Nephron (organoid): Measurements from ENCODE around the gene FES.

Experiments
- H3K27ac Mint-ChIP-seq, 3 experiments: 2 replicates each; pipeline ENCODE4 v1.8.0; 2020; ENCODE audit warnings: mixed read lengths in 3 of 3, mild to moderate bottlenecking in 2 of 3, moderate library complexity in 1 of 3
- H3K27me3 Mint-ChIP-seq: 2 replicates; pipeline ENCODE4 v1.8.0; 2021; ENCODE audit warnings: low read depth, mild to moderate bottlenecking, moderate library complexity, mixed read lengths
- H3K36me3 Mint-ChIP-seq: 2 replicates; pipeline ENCODE4 v1.8.0; 2020; ENCODE audit warnings: low read depth, mixed read lengths
- H3K4me1 Mint-ChIP-seq: 2 replicates; pipeline ENCODE4 v1.8.0; 2020; ENCODE audit warnings: mixed read lengths
- H3K4me3 Mint-ChIP-seq, 3 experiments: 2 replicates each; pipeline ENCODE4 v1.8.0; 2020; ENCODE audit warnings: mild to moderate bottlenecking in 3 of 3, mixed read lengths in 3 of 3, moderate library complexity in 2 of 3
- H3K9me3 Mint-ChIP-seq: 2 replicates; pipeline ENCODE4 v1.8.0; 2020; ENCODE audit warnings: mixed read lengths
- TF ChIP-seq, protein P1 (sequence below), 3 experiments: fragments of 200-600 bp; sonication (generic); IDR thresholded peaks; one replicate each; pipeline ENCODE4 v1.5.0; 2021; ENCODE audit warnings: antibody characterized with exemption in 3 of 3; ENCODE audit not compliant: unreplicated experiment in 3 of 3

Gene FES

DNA sequence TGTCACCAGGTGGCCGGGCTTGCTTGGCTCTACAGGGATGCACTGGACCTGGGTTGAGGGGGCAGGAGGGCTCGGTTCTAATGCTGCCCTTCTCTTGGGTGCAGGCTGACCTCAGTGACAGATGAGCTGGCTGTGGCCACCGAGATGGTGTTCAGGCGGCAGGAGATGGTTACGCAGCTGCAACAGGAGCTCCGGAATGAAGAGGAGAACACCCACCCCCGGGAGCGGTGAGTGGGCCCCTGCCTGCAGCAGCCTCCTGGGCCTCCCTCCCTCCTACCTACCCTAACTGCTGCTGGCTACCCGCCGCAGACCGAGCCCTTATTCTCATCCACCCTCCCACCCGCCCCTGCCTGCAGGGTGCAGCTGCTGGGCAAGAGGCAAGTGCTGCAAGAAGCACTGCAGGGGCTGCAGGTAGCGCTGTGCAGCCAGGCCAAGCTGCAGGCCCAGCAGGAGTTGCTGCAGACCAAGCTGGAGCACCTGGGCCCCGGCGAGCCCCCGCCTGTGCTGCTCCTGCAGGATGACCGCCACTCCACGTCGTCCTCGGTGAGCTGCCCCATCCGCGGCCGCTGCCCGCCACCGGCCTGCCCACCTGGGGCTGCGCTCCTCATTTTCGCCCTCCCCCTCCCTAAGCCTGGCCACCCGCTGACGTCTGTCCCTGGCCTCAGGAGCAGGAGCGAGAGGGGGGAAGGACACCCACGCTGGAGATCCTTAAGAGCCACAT lies 5.6 kb downstream of the FES start:
- Mint-ChIP-seq H3K27me3 (no peaks in the 10 kb centered on the region), H3K4me3 (no peak overlapping the region), H3K9me3 (no peaks in the 10 kb centered on the region), H3K4me1 (peaks cover 11% of the 10 kb centered on the region), H3K36me3 (peaks cover 5% of the 10 kb centered on the region), H3K27ac (no peak overlapping the region)
- TF ChIP-seq, protein P1, sequence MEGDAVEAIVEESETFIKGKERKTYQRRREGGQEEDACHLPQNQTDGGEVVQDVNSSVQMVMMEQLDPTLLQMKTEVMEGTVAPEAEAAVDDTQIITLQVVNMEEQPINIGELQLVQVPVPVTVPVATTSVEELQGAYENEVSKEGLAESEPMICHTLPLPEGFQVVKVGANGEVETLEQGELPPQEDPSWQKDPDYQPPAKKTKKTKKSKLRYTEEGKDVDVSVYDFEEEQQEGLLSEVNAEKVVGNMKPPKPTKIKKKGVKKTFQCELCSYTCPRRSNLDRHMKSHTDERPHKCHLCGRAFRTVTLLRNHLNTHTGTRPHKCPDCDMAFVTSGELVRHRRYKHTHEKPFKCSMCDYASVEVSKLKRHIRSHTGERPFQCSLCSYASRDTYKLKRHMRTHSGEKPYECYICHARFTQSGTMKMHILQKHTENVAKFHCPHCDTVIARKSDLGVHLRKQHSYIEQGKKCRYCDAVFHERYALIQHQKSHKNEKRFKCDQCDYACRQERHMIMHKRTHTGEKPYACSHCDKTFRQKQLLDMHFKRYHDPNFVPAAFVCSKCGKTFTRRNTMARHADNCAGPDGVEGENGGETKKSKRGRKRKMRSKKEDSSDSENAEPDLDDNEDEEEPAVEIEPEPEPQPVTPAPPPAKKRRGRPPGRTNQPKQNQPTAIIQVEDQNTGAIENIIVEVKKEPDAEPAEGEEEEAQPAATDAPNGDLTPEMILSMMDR (IDR thresholded peaks at IDR 0.05; ENCODE audit: unreplicated experiment in 3 of 3) = no peak

DNA sequence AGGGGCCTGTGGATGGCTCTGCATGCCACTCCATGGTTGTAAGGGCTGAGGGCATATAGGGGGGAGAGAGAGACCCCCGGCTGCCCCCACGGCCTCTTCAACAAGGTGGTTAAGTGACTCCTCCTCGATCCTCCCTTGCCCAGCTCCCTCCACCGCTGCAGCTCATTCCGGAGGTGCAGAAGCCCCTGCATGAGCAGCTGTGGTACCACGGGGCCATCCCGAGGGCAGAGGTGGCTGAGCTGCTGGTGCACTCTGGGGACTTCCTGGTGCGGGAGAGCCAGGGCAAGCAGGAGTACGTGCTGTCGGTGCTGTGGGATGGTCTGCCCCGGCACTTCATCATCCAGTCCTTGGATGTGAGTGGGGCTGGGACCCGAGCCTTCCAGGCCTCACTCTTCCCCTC lies 6.5 kb downstream of the FES start:
- TF ChIP-seq, protein P1 (IDR thresholded peaks at IDR 0.05; ENCODE audit: unreplicated experiment in 3 of 3) = no peak
- Mint-ChIP-seq H3K27ac (no peak overlapping the region), H3K36me3 (peaks cover 9% of the 10 kb centered on the region), H3K4me3 (no peak overlapping the region), H3K27me3 (no peaks in the 10 kb centered on the region), H3K9me3 (no peaks in the 10 kb centered on the region), H3K4me1 (peaks cover 13% of the 10 kb centered on the region)

DNA sequence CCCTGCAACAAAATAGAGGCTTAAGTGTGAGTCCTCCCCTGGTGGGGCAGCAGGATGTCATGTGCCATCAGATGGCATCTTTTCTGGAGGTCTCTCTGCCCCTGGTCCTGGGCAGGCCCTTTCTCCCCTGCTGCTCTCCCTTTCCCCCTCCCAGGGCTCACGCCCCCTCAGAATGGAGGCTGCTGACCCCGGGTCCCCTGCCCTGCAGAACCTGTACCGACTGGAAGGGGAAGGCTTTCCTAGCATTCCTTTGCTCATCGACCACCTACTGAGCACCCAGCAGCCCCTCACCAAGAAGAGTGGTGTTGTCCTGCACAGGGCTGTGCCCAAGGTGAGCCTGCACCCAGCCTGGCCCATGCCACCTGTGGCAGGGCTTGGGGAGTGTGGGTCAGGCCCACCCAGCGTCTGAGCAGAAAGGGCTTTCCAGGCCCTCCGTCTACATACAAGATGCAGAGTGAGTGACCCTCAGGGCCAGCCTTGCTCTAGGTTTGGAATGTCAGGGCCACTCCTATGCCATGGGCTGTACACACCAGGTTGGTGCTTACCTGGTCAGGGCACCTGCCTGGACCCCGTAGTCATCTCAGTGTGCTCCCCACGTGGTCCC lies 7.1 kb downstream of the FES start:
- H3K36me3 Mint-ChIP-seq = peaks cover 10% of the 10 kb centered on the region

DNA sequence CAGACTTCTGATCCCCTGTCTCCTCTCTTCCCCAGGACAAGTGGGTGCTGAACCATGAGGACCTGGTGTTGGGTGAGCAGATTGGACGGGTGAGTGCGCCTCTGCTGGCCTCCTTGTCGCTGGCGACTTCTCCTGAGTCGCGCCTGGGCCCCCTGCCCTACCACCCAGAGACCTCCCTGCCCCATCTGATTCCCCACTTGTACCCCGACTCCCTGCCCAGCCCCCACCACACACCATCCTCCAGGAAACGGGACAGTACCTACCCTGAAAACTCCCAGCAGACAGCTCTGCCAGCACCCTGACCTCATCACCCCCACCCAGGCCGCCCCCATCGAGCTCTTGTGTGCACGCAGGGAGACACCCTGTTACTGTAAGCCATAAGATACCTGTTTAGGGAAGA lies 7.7 kb downstream of the FES start:
- Mint-ChIP-seq H3K4me3 (no peak overlapping the region), H3K4me1 (peaks cover 8% of the 10 kb centered on the region), H3K27ac (no peak overlapping the region), H3K27me3 (peaks cover 2% of the 10 kb centered on the region), H3K9me3 (no peaks in the 10 kb centered on the region), H3K36me3 (peaks cover 10% of the 10 kb centered on the region)
- TF ChIP-seq, protein P1 (IDR thresholded peaks at IDR 0.05; ENCODE audit: unreplicated experiment in 3 of 3) = no peak

More for the DNA sequence above, 7.1 kb downstream of the FES start:
- H3K27ac Mint-ChIP-seq = no peak overlapping the region
- H3K4me1 Mint-ChIP-seq = peaks cover 8% of the 10 kb centered on the region
- H3K27me3 Mint-ChIP-seq = no peaks in the 10 kb centered on the region
- H3K9me3 Mint-ChIP-seq = no peaks in the 10 kb centered on the region
- TF ChIP-seq, protein P1 (IDR thresholded peaks at IDR 0.05; ENCODE audit: unreplicated experiment in 3 of 3) = no peak
- no peak overlapping the region for H3K4me3 Mint-ChIP-seq

DNA sequence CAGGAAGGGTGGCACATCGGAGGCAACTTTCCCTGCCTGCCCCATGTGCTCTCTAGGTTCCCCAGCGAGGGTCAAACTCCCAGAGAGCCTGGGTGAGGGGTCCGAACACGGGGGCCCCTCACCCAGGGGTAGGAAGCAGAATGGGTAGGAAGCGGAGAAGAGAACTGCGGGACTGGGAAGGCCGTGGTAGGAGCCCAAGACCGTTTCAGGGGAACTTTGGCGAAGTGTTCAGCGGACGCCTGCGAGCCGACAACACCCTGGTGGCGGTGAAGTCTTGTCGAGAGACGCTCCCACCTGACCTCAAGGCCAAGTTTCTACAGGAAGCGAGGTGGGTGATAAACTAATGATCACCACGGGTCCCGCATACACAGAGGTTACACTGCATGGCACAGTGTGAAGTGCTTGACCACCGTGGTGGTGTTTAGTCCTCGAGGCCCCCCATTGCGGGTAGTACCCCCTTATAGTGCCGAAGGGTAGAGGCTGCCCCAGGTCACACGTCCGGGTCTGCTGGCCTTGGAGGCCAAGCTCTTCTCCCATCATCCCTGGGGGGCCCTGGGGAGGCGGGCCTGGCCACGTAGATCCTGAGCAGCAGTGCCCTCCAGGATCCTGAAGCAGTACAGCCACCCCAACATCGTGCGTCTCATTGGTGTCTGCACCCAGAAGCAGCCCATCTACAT lies 8.3 kb downstream of the FES start:
- no peaks in the 10 kb centered on the region for H3K9me3 Mint-ChIP-seq
- TF ChIP-seq, protein P1 (IDR thresholded peaks at IDR 0.05; ENCODE audit: unreplicated experiment in 3 of 3) = no peak
- peaks cover 8% of the 10 kb centered on the region for H3K4me1 Mint-ChIP-seq
- no peak overlapping the region for H3K4me3 Mint-ChIP-seq
- H3K27ac Mint-ChIP-seq = no peak overlapping the region
- peaks cover 5% of the 10 kb centered on the region for H3K27me3 Mint-ChIP-seq
- H3K36me3 Mint-ChIP-seq = peaks cover 6% of the 10 kb centered on the region
